Ramos (cell line): ENCODE results near the gene HIGD2B.
"Not testable (repeated sequence)": the region's sequence is repeated elsewhere in the genome, so short reads cannot be mapped to it uniquely, and the experiment has no call there.

Source experiments
- in situ Hi-C: fragments of 300-500 bp; cut with MboI; formaldehyde crosslinking; loops from one replicate; pipeline ENCODE4 v1.14.3; 2022; ENCODE audit warnings: low sequenced_read_pairs; ENCODE audit not compliant: unreplicated experiment

HIGD2B gene, protein sequence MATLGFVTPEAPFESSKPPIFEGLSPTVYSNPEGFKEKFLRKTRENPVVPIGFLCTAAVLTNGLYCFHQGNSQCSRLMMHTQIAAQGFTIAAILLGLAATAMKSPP

DNA sequence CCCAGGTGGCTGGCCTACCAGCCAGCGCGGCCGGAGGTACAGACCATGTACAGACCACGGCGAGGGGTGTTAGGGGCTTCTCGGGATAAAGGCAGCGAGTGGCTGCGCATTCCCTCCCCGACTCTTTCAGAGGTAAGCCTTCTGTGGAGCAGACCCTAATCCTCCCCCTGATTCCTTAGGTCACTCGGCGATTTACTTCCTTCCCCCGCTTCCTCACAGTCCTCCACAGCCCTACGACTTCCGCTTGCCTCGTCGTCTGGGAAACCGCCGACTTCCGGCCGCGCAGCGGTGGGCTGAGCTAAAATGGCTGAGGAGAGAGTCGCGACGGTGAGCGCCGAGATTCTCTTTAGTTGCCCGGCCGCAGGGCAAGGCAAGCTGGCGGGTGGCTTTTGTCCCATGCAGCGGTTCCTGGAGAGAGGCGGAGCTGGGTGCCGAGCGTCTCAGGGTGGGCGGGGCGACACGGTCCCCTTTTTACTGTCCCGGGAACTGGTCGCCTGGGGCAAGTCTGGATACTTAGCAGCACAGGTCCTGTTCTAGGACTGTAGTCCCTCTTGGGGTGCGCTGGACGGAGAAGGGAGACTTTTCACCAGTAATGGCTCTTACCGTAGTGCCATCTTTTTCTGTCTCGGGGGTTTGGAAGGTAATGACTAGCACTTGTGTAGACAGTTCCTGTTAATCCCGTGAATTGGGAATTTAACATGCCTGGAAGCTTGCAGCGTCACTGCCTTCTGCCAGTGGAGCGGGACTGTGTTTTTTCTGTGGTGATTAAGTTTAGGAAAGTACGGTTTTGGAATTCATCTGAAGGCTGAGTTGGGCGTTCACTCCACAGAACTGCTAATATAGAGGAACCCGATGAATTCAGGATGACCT, at the start of gene HIGD2B, which contains the start of gene BBS4:
HIGD2B (minus strand) TSS at position 258 of the 870 bp plus-strand sequence. CDS start 9,808 bp downstream, outside the sequence.
BBS4 (plus strand) TSS at position 283 of the 870 bp plus-strand sequence; CDS start at position 304, 21 bp downstream.
- in situ Hi-C loops: no loop called here

DNA sequence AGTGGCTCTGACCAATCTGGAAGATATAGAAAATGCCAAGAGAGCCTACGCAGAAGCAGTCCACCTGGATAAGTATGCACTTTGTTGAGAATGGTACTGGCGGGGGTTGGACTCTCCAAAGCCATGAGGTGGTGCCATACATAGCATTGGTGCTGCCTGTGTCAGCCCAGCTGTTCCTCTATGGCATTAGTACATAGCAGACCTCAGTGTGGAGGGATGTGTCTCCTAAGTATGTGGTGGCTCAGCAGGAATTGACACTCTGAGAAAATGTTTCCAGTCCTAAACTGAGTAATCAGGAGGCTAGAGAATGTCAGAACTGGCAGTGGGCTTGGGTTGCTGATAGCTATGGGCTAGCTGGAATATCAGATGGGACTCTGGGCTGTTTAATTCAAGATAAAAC, 49.1 kb upstream of the HIGD2B start:
- in situ Hi-C loops: no loop called here

DNA sequence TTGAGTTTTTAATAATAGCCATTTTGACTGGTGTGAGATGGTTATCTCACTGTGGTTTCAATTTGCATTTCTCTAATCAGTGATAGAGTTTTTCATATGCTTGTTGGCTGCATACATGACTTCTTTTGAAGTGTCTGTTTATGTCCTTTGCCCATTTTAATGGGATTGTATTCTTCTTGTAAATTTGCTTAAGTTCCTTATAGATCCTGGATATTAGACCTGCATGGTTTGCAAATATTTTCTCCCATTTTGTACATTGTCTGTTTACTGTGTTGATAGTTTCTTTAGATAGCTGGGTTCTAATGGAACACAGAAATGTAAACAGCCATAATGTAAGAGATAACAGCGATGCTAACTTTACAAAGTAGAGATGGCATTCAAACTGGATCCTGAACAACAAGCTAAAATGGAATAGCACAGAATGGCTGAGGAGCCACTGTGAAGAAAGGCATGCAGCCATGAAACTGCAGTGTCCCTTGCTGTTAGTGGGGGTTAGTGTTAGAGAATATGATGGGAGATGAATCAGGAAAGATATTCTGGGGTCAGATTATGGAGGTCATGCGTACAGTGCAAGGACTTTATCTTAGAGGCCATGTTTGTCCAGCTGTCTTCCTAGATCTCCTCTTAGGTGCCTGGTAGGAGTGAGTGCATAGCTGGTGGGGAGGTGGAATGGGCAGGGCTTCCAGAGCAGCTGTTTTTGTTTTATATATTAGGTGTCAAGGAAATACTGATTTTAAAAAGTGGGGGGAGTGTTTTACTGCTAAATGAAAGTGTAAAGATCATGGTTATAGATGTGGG, 48.2 kb upstream of the HIGD2B start:
- in situ Hi-C loops: no loop called here

- in situ Hi-C loops: no loop called here
These were observed 46.5 kb upstream of the HIGD2B start for GRCh38 chr15:72732516-72732915.

GRCh38 chr15:72732086-72732485, 46.1 kb upstream of the HIGD2B start:
- in situ Hi-C loops: no loop called here

GRCh38 chr15:72728821-72729220, 42.8 kb upstream of the HIGD2B start:
- in situ Hi-C loops: loop anchor here (10.0 kb wide), 1 partner anchor 346 kb away; no protein-coding TSS in a partner anchor

GRCh38 chr15:72728249-72728648, 42.3 kb upstream of the HIGD2B start:
- in situ Hi-C loops: loop anchor here (10.0 kb wide), 1 partner anchor 347 kb away; no protein-coding TSS in a partner anchor

DNA sequence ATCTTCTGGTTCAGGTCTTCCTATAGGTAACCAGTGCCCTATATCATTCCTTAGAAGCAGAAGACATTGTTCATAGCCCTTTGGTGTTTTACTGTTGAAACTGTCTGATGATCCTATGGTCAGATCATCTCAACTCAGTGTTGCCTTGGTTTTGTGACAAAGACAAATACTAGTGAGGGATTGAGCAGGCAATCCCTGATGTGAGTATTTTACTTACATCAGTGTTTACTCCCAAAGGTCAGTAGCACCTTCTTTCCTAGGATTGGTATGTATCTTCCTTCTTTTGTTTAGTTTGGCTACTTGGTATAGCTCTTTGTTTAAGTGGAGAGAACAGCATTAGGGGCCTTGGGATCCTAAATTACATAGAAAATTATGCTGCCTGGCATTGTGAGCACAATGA, 41.2 kb upstream of the HIGD2B start:
- in situ Hi-C loops: loop anchor here (10.0 kb wide), 1 partner anchor 348 kb away; no protein-coding TSS in a partner anchor

DNA sequence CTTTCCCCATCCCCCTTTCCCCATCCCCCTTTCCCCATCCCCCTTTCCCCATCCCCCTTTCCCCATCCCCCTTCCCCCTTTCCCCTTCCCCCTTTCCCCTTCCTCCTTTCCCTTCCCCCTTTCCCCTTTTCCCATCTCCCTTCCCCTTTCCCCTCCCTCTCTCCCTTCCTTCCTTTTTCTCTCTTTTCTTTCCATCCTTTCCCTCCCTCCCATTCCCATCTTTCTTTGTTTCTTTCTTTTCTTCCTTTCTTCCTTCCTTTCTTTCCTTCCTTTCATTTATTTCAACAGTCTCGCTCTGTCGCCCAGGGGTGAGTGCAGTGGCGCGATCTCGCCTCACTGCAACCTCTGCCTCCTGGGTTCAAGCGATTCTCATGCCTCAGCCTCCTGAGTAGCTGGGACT, 39.9 kb upstream of the HIGD2B start:
- in situ Hi-C loops: loop anchor here (10.0 kb wide), 1 partner anchor 349 kb away; no protein-coding TSS in a partner anchor

- in situ Hi-C loops: loop anchor here (10.0 kb wide), 1 partner anchor 349 kb away; no protein-coding TSS in a partner anchor
These were observed 39.5 kb upstream of the HIGD2B start for GRCh38 chr15:72725446-72725845.

DNA sequence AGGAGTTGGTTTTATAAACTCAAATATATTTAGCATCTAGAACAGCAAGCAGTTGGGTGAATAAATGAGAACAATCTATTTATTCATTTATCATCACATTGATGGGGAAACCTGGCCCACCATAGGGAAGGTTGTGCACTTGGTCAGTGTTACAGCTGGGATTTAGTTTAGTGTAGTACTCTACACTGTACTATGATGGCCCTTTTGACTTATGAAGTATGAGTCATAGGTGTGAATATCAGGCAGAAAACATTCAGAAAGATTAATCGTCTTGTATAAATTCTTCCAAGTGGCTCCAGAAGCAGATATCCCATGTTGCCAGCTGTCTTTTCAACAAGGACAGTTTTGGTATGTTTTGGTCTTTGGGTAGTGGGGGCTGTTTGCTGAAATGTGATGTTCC, 38.0 kb upstream of the HIGD2B start:
- in situ Hi-C loops: loop anchor here (10.0 kb wide), 1 partner anchor 351 kb away; no protein-coding TSS in a partner anchor

DNA sequence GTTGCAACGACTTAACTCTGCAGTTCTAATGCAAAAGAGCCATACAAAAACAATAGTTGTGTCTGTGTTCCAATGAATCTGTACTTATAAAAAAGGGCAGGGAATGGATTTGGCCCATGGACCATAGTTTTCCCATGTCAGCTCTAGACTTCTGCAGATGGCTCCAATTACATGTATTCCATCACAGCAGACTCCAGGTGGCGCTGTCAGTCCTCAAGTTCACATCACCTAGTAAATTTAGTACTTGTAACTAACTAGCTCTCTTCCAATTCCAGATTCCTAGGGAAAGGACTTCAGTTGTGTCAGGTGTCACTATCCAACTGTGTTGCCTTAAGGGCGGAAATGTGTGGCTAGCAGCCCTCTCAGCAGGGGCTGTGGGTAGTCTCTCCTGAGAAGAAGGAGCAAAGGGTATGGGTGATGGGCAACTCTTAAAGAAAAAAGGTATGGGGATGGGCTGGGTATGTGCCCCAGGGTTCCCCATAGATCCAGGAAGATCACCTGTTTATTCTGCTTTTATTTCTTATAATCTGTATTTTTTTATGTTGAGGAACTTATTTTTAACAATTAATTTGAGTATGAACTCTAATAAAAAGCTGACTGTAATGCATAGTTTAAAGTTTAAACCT, 36.2 kb upstream of the HIGD2B start:
- in situ Hi-C loops: loop anchor here (10.0 kb wide), 1 partner anchor 353 kb away; no protein-coding TSS in a partner anchor

- in situ Hi-C loops: not testable (repeated sequence)
These were observed 22.7 kb upstream of the HIGD2B start for GRCh38 chr15:72708551-72709303.

DNA sequence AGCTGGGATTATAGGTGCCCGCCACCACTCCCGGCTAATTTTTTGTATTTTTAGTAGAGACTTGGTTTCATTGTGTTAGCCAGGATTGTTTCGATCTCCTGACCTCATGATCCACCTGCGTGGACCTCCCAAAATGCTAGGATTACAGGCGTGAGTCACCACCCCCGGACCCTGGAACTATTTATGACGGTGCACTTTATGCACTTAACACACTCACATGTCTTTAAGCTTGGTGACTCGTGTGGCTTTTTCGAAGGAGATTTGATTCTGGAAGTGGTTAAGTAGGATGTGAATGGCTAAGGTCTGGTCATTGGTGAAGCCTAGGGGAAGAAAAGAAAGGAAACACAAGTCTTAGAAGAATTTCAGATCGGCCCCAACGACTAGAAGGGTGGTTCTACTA, 20.3 kb upstream of the HIGD2B start:
- in situ Hi-C loops: no loop called here

DNA sequence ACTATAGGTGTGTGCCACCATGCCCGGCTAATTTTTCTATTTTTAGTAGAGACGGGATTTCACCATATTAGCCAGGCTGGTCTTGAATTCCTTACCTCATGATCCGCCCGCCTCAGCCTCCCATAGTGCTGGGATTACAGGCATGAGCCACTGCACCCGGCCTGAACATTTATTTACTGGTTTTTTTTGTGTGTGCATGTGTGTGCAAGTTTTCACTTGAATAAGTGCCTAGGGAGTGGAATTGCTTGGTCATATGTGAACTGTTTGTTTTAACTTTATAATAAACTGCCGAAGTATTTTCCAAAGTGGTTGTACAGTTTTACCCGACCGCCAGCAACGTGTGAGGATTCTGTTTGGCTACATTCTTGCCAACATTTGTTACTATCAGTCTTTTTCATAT, 14.1 kb upstream of the HIGD2B start:
- in situ Hi-C loops: no loop called here

- in situ Hi-C loops: loop anchor here (10.0 kb wide), 1 partner anchor 74 kb away; no protein-coding TSS in a partner anchor
These were observed 13.0 kb upstream of the HIGD2B start for GRCh38 chr15:72698938-72699337.

DNA sequence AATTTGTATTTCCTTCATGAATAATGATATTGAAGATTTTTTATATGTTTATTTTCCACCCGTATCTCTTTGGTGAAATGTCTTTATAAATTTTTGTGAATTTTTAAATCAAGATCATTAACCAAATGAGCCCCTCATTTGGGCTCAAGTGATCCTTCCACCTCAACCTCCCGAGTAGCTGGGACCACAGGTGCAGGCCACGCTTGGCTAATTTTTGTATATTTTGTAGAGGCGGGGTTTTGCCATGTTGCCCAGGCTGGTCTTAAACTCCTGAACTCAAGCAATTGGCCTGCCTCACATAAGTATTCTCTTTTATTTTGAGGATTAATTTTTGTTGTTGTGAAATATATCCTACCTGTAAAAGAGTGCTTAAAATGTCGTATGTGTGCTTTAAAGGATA, 5.0 kb upstream of the HIGD2B start:
- in situ Hi-C loops: loop anchor here (10.0 kb wide), 1 partner anchor 66 kb away; no protein-coding TSS in a partner anchor

- in situ Hi-C loops: no loop called here
These were observed 2.7 kb upstream of the HIGD2B start for GRCh38 chr15:72688697-72689096.

DNA sequence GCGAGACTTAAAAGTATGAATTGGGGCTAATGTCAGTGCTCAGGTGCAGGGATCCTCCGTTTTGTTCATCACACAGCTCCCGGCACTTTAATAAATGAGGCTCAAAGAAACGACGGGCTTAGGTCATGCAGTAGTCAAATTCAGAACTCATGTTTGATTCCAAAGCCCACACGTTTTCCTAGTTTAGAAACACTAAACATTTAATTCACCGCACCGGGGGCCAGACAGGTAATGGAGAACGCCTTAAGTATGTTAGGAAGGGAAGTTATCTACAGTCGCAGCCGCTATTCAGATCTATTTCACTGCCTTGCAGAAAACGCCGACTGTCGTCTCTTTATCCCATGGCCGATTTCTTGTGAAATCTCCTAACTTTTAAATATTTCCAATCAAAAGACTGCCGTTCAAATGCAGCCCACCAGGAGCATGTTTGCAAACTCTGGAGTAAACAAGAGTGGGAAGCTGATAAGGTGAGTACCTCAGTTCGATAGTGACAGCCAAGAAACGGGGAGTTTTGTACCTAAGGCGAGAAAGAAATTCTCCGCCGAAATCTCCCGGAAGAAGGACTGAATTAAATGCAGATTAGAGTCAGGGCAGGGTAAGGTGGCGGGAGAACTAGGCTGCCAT, 569 bp downstream of the HIGD2B start:
- in situ Hi-C loops: no loop called here
